Aorta (tissue), 5 donors: Measurements from ENCODE around the gene DENND2A. TPM values are rescaled to one million over a fixed set of nuclear protein-coding genes. Genes with fewer than 3 reads are reported as not detected.
A peak's percentile ranks its signal among the peaks of the same experiment; 100 is the strongest.
"Not testable (repeated sequence)": the region's sequence is repeated elsewhere in the genome, so short reads cannot be mapped to it uniquely, and the experiment has no call there.

ENCODE experiments used
- ATAC-seq: fragments of 200-7000 bp; cut with Tn5 transposase; one replicate; pipeline ENCODE4 v1.9.1; 2022; ENCODE audit warnings: moderate library complexity; ENCODE audit not compliant: low FRiP score
- DNase-seq, 2 donors: peaks; one replicate each; pipeline ENCODE4 v3.0.0-alpha.2; 2020
- H3K27ac ChIP-seq, 2 donors: one replicate each; pipeline ENCODE4 v1.5.1; 2013; ENCODE audit warnings: low read length in 2 of 2, mild to moderate bottlenecking in 2 of 2, moderate library complexity in 2 of 2, control low read depth in 1 of 2, inconsistent platforms in 1 of 2, low read depth in 1 of 2
- H3K27me3 ChIP-seq, 2 donors: one replicate each; pipeline ENCODE4 v1.6.1; 2013; ENCODE audit warnings: control low read depth in 1 of 2, low read length in 1 of 2, mild to moderate bottlenecking in 1 of 2, moderate library complexity in 1 of 2; ENCODE audit not compliant: insufficient read depth in 2 of 2, control insufficient read depth in 1 of 2
- H3K36me3 ChIP-seq, 2 donors: one replicate each; pipeline ENCODE4 v1.6.1; 2013; ENCODE audit warnings: control low read depth in 1 of 2, low read length in 1 of 2, mild to moderate bottlenecking in 1 of 2; ENCODE audit not compliant: insufficient read depth in 2 of 2, control insufficient read depth in 1 of 2
- H3K4me1 ChIP-seq, 2 donors: one replicate each; pipeline ENCODE4 v1.6.1; 2013; ENCODE audit warnings: low read length in 2 of 2, control low read depth in 1 of 2, mild to moderate bottlenecking in 1 of 2, moderate library complexity in 1 of 2; ENCODE audit not compliant: insufficient read depth in 2 of 2, control insufficient read depth in 1 of 2
- H3K4me3 ChIP-seq, 2 donors: one replicate each; pipeline ENCODE4 v1.5.1; 2013; ENCODE audit warnings: low read length in 2 of 2, control low read depth in 1 of 2, mild to moderate bottlenecking in 1 of 2
- H3K9me3 ChIP-seq: one replicate; pipeline ENCODE4 v1.6.1; 2013; ENCODE audit warnings: mild to moderate bottlenecking, low read length; ENCODE audit not compliant: control insufficient read depth
- WGBS, 2 donors: extraction: QIAGEN DNeasy Blood & Tissue Kit; methylation state at CpG; one replicate each; pipeline ENCODE4 v1.1.7; 2013; 5-methylcytosine and 5-hydroxymethylcytosine counted together
- intact Hi-C, 2 donors: fragments of 100-400 bp; cut with DNase I; formaldehyde crosslinking; loops; one replicate each; pipeline versions ENCODE4 v1.14.2 to v1.15.0; 2022
- polyA plus RNA-seq, 2 donors: library from polyadenylated mRNA; stranded (reverse); fragments of 200-250 nt; gene quantifications; one replicate each; pipeline ENCODE4 v1.2.3, GENCODE V29; 2013
- total RNA-seq, 2 donors: library from RNA; stranded (reverse); fragmentation: NEBNext Ultra II Directional; extraction: Animal tissue kit (Norgen Biotek cat#: 25700); gene quantifications; one replicate each; pipeline ENCODE4 v1.2.1, GENCODE V29; 2021
- donor health status: healthy with polysubstance abuse.
- donor health status: Bipolar disorder and iron deficiency.
- donor health status: DM: no; HTN: no; CAD: no.
- donor health status: DM: no; HTN: no; CAD: no.
- donor health status: DM: yes; HTN: yes; CAD: no.

DENND2A gene
- total and polyA plus RNA-seq, 4 donors: 1.4 to 19.2 (median 3.8) TPM

DNA sequence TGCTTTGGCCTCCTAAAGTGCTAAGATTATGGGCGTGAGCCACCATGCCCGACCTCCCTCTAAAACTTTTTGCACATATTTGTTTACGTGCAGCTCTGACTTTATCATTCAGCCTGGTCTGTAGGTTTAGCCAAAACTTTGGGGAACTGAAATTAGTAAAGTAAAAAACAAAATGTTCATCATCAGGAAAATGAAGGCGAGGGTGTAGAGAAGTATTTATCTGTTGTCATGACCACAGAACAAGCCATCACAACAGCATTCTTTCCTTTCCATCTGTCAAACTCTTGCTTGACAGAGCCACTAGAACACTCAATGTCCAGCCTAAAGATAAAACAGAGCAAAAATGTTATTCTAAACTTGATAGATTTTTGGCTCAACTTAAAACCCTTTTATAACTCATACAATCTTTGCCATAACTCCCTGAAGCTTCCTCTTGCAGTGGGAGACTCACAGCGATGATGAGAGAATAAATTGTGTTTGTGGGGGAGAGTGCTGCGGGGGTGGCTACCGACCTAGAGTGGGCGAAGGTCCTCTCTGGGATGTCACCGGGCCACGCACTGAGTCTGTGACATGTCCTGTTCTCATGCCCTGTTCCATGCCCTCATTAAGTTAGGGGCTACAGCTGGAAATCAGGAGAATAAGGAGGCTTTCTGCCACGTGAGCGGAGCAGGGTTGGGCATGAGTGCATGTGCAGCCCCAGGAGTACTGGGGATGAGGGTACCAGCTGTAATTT is 102.7 kb downstream of the DENND2A start:
- intact Hi-C loops: no loop called here
- H3K4me3 ChIP-seq: no peak overlapping the region
- no peak overlapping the region for H3K27ac ChIP-seq
- 55 to 64% methylated on average over 12 of the region's 12 CpGs for WGBS, 2 donors
- H3K36me3 ChIP-seq: no peaks in the 10 kb centered on the region
- ATAC-seq (no peak), DNase-seq (no peak)
- no peaks in the 10 kb centered on the region for H3K9me3 ChIP-seq
- H3K27me3 ChIP-seq: no peaks in the 10 kb centered on the region
- no peaks in the 10 kb centered on the region for H3K4me1 ChIP-seq

DNA sequence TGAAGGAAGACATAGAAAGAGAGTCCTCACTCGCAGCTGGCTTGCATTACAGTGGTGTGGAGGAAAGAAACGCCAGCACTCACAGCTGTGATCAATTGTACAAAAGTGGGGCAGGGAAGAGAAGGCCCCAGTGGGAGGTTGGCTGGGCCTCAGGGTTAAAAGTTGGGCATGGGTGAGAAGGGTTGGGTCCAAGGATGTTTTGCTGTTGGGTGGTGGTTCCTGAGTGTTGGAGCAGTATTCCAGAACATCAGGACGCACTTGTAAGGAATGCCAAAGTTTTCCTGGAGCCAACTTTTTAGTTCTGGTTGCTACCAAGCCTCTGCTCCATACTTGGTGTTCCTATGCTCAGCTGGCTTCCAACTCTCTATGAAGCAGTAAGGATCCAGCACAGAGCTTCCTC is 105.9 kb downstream of the DENND2A start:
- intact Hi-C loops: no loop called here
- Histone ChIP-seq H3K9me3 (no peaks in the 10 kb centered on the region), H3K27ac (no peak overlapping the region), H3K4me3 (no peak overlapping the region), H3K36me3 (no peaks in the 10 kb centered on the region), H3K27me3 (no peaks in the 10 kb centered on the region), H3K4me1 (no peaks in the 10 kb centered on the region)
- 58 to 59% methylated on average over 3 of the region's 3 CpGs for WGBS, 2 donors
- DNase-seq (no peak), ATAC-seq (peak; percentile 64)

DNA sequence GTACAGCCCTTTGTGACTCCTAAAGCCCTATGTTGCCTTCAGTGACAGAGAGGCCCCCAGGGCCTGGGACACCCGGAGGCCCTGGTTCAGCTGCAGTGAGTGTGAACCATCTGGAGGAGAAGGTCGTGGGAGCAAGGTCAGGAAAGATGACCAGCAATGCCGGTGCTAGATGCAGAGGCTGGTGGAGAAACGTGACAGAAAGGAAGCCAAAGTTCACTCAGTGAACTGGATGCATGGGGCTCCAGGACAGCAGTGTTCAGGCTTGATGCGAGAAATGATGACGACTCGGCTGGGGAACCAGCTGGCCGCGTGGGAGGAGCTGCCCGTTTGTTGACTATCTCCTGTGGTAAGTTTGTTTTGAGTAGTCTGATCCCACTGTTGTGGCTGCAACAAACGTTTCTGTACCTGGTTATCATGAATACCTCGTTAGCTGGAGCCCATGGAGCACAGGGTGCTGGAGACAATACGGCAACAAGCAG is 107.2 kb downstream of the DENND2A start:
- intact Hi-C loops: no loop called here
- H3K4me1 ChIP-seq: no peaks in the 10 kb centered on the region
- no peak overlapping the region for H3K4me3 ChIP-seq
- WGBS, 2 donors: 80 to 84% methylated on average over 13 of the region's 13 CpGs
- H3K27me3 ChIP-seq: no peaks in the 10 kb centered on the region
- no peaks in the 10 kb centered on the region for H3K36me3 ChIP-seq
- ATAC-seq (no peak), DNase-seq (no peak)
- H3K9me3 ChIP-seq: no peaks in the 10 kb centered on the region
- no peak overlapping the region for H3K27ac ChIP-seq

DNA sequence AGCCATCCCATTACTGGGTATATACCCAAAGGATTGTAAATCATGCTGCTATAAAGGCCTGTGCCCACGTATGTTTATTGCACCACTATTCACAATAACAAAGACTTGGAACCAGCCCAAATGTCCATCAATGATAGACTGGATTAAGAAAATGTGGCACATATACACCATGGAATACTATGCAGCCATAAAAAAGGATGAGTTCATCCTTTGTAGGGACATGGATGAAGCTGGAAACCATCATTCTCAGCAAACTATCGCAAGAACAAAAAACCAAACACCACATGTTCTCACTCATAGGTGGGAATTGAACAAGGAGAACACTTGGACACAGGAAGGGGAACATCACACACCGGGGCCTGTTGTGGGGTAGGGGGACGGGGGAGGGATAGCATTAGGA is 111.2 kb downstream of the DENND2A start:
- H3K27me3 ChIP-seq, DNase-seq, H3K4me1 ChIP-seq, H3K27ac ChIP-seq, H3K4me3 ChIP-seq, H3K36me3 ChIP-seq, H3K9me3 ChIP-seq, intact Hi-C loops, ATAC-seq: not testable (repeated sequence)
- 92 to 94% methylated on average over 4 of the region's 4 CpGs for WGBS, 2 donors

DNA sequence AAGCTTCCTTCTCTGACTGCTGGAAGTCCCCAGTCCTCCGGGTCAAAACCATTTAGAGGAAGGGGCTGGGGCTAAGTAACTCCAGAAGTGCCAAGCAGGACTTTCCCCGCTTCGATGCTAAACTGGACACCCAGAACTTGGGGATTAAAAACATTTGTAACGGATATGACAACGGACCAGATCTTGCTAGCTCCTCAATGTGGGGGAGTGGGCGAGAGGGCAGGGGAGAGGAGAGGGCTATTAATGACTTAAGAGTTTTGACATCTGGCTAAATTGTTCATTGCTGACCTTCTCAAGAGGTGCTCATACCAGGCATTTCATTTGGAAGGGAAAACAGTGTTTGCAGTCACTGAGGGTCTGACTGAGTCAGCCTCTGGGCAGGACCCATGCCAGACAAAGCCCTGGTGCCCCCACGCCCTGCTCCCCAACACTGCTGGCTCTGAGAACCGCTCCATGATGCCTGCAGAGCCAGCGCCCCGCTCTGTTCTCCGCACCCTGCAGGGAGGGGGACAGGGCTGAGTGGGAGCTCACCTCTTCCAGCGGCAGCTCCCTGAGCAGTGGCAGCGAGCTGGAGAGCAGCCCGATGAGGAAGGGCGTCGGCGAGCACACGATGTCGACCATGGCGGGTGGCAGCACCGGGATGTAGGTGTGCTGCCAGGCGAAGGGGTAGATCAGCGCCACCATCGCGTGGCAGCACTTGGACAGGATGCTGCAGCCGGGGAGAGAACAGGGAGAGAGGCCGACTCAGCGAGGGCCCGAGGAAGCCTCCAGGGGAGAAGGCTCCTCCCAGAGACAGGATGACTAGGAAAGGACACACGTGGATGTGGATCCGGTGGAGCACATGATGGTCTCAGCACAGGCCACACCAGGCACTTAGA is 113.6 kb downstream of the DENND2A start:
- H3K36me3 ChIP-seq: no peaks in the 10 kb centered on the region
- no peaks in the 10 kb centered on the region for H3K27me3 ChIP-seq
- ATAC-seq (no peak), DNase-seq (no peak)
- 85 to 86% methylated on average over 31 of the region's 31 CpGs for WGBS, 2 donors
- no peaks in the 10 kb centered on the region for H3K4me1 ChIP-seq
- no peaks in the 10 kb centered on the region for H3K9me3 ChIP-seq
- H3K4me3 ChIP-seq: no peak overlapping the region
- intact Hi-C loops: no loop called here
- no peak overlapping the region for H3K27ac ChIP-seq

DNA sequence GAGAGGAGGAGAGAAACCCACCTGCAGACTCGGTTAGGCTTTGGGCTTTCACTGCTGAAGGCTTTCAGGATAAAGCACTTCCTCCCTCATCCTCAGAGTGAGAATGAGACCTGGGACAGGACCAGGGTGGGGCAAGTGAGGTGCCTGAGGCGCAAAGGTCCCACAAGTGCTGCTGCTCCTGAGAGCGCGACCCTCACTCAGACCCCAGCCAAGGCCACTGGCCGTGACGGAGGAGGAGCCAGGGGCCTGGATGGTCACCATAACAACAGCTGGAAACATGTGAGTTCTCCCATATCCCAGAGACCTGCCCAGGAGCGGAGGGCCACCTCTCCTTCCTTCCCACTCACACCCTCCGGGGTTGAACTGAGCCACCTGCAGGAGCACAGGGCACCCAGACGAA is 114.4 kb downstream of the DENND2A start:
- no peak for ATAC-seq
- Histone ChIP-seq H3K27ac (no peak overlapping the region), H3K36me3 (no peaks in the 10 kb centered on the region), H3K9me3 (no peaks in the 10 kb centered on the region), H3K4me1 (no peaks in the 10 kb centered on the region), H3K4me3 (no peak overlapping the region), H3K27me3 (no peaks in the 10 kb centered on the region)
- WGBS, 2 donors: 86 to 87% methylated on average over 9 of the region's 9 CpGs
- intact Hi-C loops: no loop called here
- no peak for DNase-seq

DNA sequence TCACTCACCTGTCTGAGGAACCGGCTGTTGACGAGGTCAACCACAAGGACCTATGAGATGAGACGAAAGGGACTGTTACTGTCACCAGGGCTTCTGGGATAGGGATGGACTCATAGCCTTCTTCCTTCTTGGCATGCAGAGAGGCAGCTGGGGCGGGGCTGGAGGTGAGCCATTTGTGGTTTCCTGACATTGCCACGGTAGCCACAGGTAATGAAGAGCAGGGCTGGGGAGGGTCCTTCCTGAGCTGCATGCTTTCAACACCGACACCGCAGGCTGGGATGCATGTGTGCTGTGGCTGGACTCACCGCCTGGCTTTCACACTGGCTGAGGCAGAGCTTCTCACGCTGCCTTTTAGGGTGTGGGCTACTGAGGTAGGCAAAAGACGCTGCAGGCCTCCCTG is 114.9 kb downstream of the DENND2A start:
- 84 to 87% methylated on average over 10 of the region's 10 CpGs for WGBS, 2 donors
- intact Hi-C loops: no loop called here
- ATAC-seq: no peak

DNA sequence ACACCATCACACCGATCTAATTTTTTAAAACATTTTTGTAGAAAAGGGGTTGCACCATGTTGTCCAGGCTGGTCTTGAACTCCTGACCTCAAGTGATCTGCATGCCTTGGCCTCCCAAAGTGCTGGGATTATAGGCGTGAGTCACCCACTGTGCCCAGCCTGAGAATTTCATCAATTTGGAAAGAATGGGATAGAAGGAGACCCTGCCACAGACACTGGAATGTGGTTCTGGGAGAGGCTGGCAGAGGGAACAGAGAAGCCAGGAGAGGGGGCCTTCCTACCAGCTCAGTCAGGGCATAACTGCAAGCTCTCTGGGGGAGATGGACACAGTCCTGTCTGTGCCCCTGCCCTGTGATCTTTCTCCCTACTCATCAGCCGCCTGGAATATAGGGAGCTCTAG is 119.2 kb downstream of the DENND2A start:
- H3K4me3 ChIP-seq: no peak overlapping the region
- ATAC-seq (no peak), DNase-seq (no peak)
- no peaks in the 10 kb centered on the region for H3K4me1 ChIP-seq
- intact Hi-C loops: no loop called here
- H3K9me3 ChIP-seq: no peaks in the 10 kb centered on the region
- H3K27me3 ChIP-seq: no peaks in the 10 kb centered on the region
- 89% methylated on average over 3 of the region's 3 CpGs for WGBS, 2 donors
- H3K27ac ChIP-seq: no peak overlapping the region
- no peaks in the 10 kb centered on the region for H3K36me3 ChIP-seq

More for the DNA sequence above, 114.9 kb downstream of the DENND2A start:
- Histone ChIP-seq H3K36me3 (no peaks in the 10 kb centered on the region), H3K4me1 (no peaks in the 10 kb centered on the region), H3K4me3 (no peak overlapping the region), H3K27ac (no peak overlapping the region), H3K27me3 (no peaks in the 10 kb centered on the region), H3K9me3 (no peaks in the 10 kb centered on the region)
- DNase-seq: no peak
